BLaER1 treated with 17β-estradiol and CSF1 and Interleukin-3, amounts not matched to agents 10 nM and 100 nM (cell line): ENCODE results near the gene MUC20.

Experiments used
- H3K27ac ChIP-seq, 11 experiments: shearing (Covaris generic); formaldehyde crosslinking; 2 replicates each; pipeline ENCODE4 v1.8.1; 2022
- H3K27me3 ChIP-seq, 11 experiments: shearing (Covaris generic); formaldehyde crosslinking; 2 replicates each; pipeline ENCODE4 v1.8.1; 2022
- H3K36me3 ChIP-seq, 11 experiments: shearing (Covaris generic); formaldehyde crosslinking; 2 replicates each; pipeline ENCODE4 v1.8.1; 2022
- H3K4me1 ChIP-seq, 10 experiments: shearing (Covaris generic); formaldehyde crosslinking; 2 replicates each; pipeline ENCODE4 v1.8.1; 2022
- H3K4me2 ChIP-seq, 11 experiments: shearing (Covaris generic); formaldehyde crosslinking; 2 replicates each; pipeline ENCODE4 v1.8.1; 2022
- H3K4me3 ChIP-seq, 10 experiments: shearing (Covaris generic); formaldehyde crosslinking; 2 replicates each; pipeline ENCODE4 v1.8.1; 2022
- H3K9ac ChIP-seq, 11 experiments: shearing (Covaris generic); formaldehyde crosslinking; 2 replicates each; pipeline ENCODE4 v1.8.1; 2022
- H3K9me3 ChIP-seq, 11 experiments: shearing (Covaris generic); formaldehyde crosslinking; replicated peaks in 1 of 11; 2 replicates each; pipeline ENCODE4 v1.8.1; 2022
- H4K20me1 ChIP-seq, 11 experiments: shearing (Covaris generic); formaldehyde crosslinking; 2 replicates each; pipeline ENCODE4 v1.8.1; 2022
- Cebpa-rat ChIP-seq, 11 experiments: shearing (Covaris generic); IDR thresholded peaks; 2 replicates each; pipeline ENCODE4 v1.8.1; 2022

The MUC20 gene

GRCh38 chr3:195752066-195752465 is 31.3 kb downstream of the MUC20 start:
- Histone ChIP-seq H3K27ac (no peak overlapping the region), H3K9me3 (no peaks in the 10 kb centered on the region)

GRCh38 chr3:195752546-195753331 is 32.0 kb downstream of the MUC20 start:
- TF ChIP-seq Cebpa-rat (IDR thresholded peaks at IDR 0.05) = no peak

More at GRCh38 chr3:195752066-195752465, 31.3 kb downstream of the MUC20 start:
- H3K27me3 ChIP-seq = no peaks in the 10 kb centered on the region
- no peak overlapping the region for H3K9ac ChIP-seq
- peaks cover 0 to 4% (median 0%) of the 10 kb centered on the region in 11 experiments; a peak in 1 of 22 replicates for H3K36me3 ChIP-seq
- peaks cover 13 to 36% (median 31%) of the 10 kb centered on the region in 10 experiments; a peak in 18 of 20 replicates for H3K4me1 ChIP-seq
- H4K20me1 ChIP-seq = peaks cover 0 to 9% (median 0%) of the 10 kb centered on the region in 11 experiments; a peak in 3 of 22 replicates
- no peak overlapping the region for H3K4me2 ChIP-seq
- no peak for TF ChIP-seq Cebpa-rat (IDR thresholded peaks at IDR 0.05)
- H3K4me3 ChIP-seq = no peak overlapping the region

GRCh38 chr3:195753581-195753980 is 32.8 kb downstream of the MUC20 start:
- H4K20me1 ChIP-seq = peaks cover 0 to 4% (median 0%) of the 10 kb centered on the region in 11 experiments; a peak in 3 of 22 replicates
- peaks cover 0 to 6% (median 0%) of the 10 kb centered on the region in 11 experiments; a peak in 1 of 22 replicates for H3K27me3 ChIP-seq
- no peak for TF ChIP-seq Cebpa-rat (IDR thresholded peaks at IDR 0.05)
- no peak overlapping the region for H3K27ac ChIP-seq
- H3K4me3 ChIP-seq = no peak overlapping the region
- H3K9me3 ChIP-seq = no peaks in the 10 kb centered on the region
- no peak overlapping the region for H3K9ac ChIP-seq
- peaks cover 10 to 40% (median 35%) of the 10 kb centered on the region in 10 experiments; a peak in 17 of 20 replicates for H3K4me1 ChIP-seq
- no peaks in the 10 kb centered on the region for H3K36me3 ChIP-seq
- H3K4me2 ChIP-seq = peak overlapping the region in 8 of 11 experiments; percentile 16 to 67 (median 46); a peak in 14 of 22 replicates

More at GRCh38 chr3:195752546-195753331, 32.0 kb downstream of the MUC20 start:
- Histone ChIP-seq H3K9me3 (no peaks in the 10 kb centered on the region), H3K27me3 (0 out of 22 replicates have a peak, but pooled peaks cover 0 to under 1% (median 0%) of the 10 kb centered on the region in 11 experiments), H3K36me3 (no peaks in the 10 kb centered on the region), H3K4me3 (no peak overlapping the region), H3K4me1 (peaks cover 13 to 42% (median 37%) of the 10 kb centered on the region in 10 experiments; a peak in 18 of 20 replicates), H4K20me1 (peaks cover 0 to 9% (median 0%) of the 10 kb centered on the region in 11 experiments; a peak in 3 of 22 replicates), H3K9ac (no peak overlapping the region), H3K4me2 (peak overlapping the region in 9 of 11 experiments; percentile 12 to 67 (median 44); a peak in 14 of 22 replicates), H3K27ac (no peak overlapping the region)

- H3K4me1 ChIP-seq = peaks cover 10 to 36% (median 29%) of the 10 kb centered on the region in 10 experiments; a peak in 17 of 20 replicates
- H3K36me3 ChIP-seq = no peaks in the 10 kb centered on the region
- no peak overlapping the region for H3K27ac ChIP-seq
- H3K4me2 ChIP-seq = peak overlapping the region in 8 of 11 experiments; percentile 16 to 67 (median 46); a peak in 13 of 22 replicates
- H3K9ac ChIP-seq = no peak overlapping the region
- H3K27me3 ChIP-seq = peaks cover 0 to 6% (median 0%) of the 10 kb centered on the region in 11 experiments; a peak in 1 of 22 replicates
- no peaks in the 10 kb centered on the region; a peak in 1 of 22 replicates for H4K20me1 ChIP-seq
- TF ChIP-seq Cebpa-rat (IDR thresholded peaks at IDR 0.05) = no peak
- H3K9me3 ChIP-seq = no peaks in the 10 kb centered on the region
- H3K4me3 ChIP-seq = no peak overlapping the region
Measured at GRCh38 chr3:195754141-195754540, 33.4 kb downstream of the MUC20 start.

GRCh38 chr3:195754906-195755305 is 34.1 kb downstream of the MUC20 start:
- Histone ChIP-seq H4K20me1 (no peaks in the 10 kb centered on the region; a peak in 1 of 22 replicates), H3K9me3 (no peaks in the 10 kb centered on the region), H3K4me3 (no peak overlapping the region), H3K4me1 (peaks cover 10 to 36% (median 29%) of the 10 kb centered on the region in 10 experiments; a peak in 17 of 20 replicates), H3K4me2 (no peak overlapping the region), H3K27me3 (peaks cover 0 to 6% (median 0%) of the 10 kb centered on the region in 11 experiments; a peak in 1 of 22 replicates), H3K9ac (no peak overlapping the region), H3K27ac (no peak overlapping the region), H3K36me3 (no peaks in the 10 kb centered on the region)
- no peak for TF ChIP-seq Cebpa-rat (IDR thresholded peaks at IDR 0.05)

GRCh38 chr3:195755391-195755790 is 34.6 kb downstream of the MUC20 start:
- Histone ChIP-seq H3K4me3 (no peak overlapping the region), H3K9me3 (no peaks in the 10 kb centered on the region), H3K36me3 (no peaks in the 10 kb centered on the region)

GRCh38 chr3:195755791-195756676 is 35.3 kb downstream of the MUC20 start:
- no peak overlapping the region for H3K4me3 ChIP-seq
- H3K9me3 ChIP-seq = no peaks in the 10 kb centered on the region
- H3K4me2 ChIP-seq = 0 out of 22 replicates have a peak overlapping the region, but pooled peaks of 1 of the 11 experiments have one; percentile 8
- no peak overlapping the region for H3K9ac ChIP-seq
- H3K36me3 ChIP-seq = no peaks in the 10 kb centered on the region
- no peak for TF ChIP-seq Cebpa-rat (IDR thresholded peaks at IDR 0.05)
- H3K27ac ChIP-seq = no peak overlapping the region
- H3K27me3 ChIP-seq = peaks cover 0 to 12% (median under 1%) of the 10 kb centered on the region in 11 experiments; a peak in 9 of 22 replicates
- peaks cover 10 to 42% (median 34%) of the 10 kb centered on the region in 10 experiments; a peak in 18 of 20 replicates for H3K4me1 ChIP-seq
- peaks cover 0 to 3% (median 0%) of the 10 kb centered on the region in 11 experiments; a peak in 3 of 22 replicates for H4K20me1 ChIP-seq

More at GRCh38 chr3:195755391-195755790, 34.6 kb downstream of the MUC20 start:
- TF ChIP-seq Cebpa-rat (IDR thresholded peaks at IDR 0.05) = no peak
- peaks cover 10 to 36% (median 29%) of the 10 kb centered on the region in 10 experiments; a peak in 17 of 20 replicates for H3K4me1 ChIP-seq
- H4K20me1 ChIP-seq = no peaks in the 10 kb centered on the region; a peak in 1 of 22 replicates
- H3K9ac ChIP-seq = no peak overlapping the region
- peaks cover 0 to 6% (median 0%) of the 10 kb centered on the region in 11 experiments; a peak in 2 of 22 replicates for H3K27me3 ChIP-seq
- H3K27ac ChIP-seq = no peak overlapping the region
- no peak overlapping the region for H3K4me2 ChIP-seq

GRCh38 chr3:195757438-195757770 is 36.6 kb downstream of the MUC20 start:
- H4K20me1 ChIP-seq = peaks cover 0 to 17% (median 0%) of the 10 kb centered on the region in 11 experiments; a peak in 3 of 22 replicates
- H3K27me3 ChIP-seq = peaks cover 0 to 26% (median 14%) of the 10 kb centered on the region in 11 experiments; a peak in 14 of 22 replicates
- no peaks in the 10 kb centered on the region for H3K36me3 ChIP-seq
- TF ChIP-seq Cebpa-rat (IDR thresholded peaks at IDR 0.05) = no peak
- H3K9ac ChIP-seq = 0 out of 22 replicates have a peak overlapping the region, but pooled peaks of 1 of the 11 experiments have one; percentile 6
- peak overlapping the region in 8 of 11 experiments; percentile 23 to 60 (median 40); a peak in 15 of 22 replicates for H3K4me2 ChIP-seq
- H3K4me3 ChIP-seq = no peak overlapping the region
- peaks cover 20 to 55% (median 48%) of the 10 kb centered on the region in 10 experiments; a peak in 19 of 20 replicates for H3K4me1 ChIP-seq
- H3K27ac ChIP-seq = no peak overlapping the region
- H3K9me3 ChIP-seq = no peaks in the 10 kb centered on the region
